ENCODE data around the gene FBH1.

The FBH1 gene

DNA sequence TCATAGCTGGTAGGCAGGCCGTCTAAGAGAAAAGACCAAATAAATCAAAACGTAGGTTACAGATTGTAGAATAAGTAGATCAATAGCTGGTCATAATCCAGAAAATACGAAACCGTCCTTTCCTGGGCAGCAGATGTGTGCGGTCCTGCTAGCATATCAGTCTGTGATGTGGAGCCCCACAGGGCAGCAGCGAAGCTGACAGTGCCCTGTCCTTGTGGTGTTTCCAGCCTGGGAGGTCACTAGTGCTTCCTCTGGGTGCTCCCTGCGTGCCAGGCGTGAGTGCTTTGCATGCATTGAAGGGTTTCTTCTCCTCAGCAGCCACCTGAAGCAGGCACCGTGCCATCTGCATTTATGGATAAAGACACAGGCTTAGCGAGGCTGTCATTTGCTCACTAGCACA lies 45.6 kb downstream of the FBH1 start:
- DNase-seq (ENCODE audit: low spot score), result no peak
- TF ChIP-seq, protein P1, sequence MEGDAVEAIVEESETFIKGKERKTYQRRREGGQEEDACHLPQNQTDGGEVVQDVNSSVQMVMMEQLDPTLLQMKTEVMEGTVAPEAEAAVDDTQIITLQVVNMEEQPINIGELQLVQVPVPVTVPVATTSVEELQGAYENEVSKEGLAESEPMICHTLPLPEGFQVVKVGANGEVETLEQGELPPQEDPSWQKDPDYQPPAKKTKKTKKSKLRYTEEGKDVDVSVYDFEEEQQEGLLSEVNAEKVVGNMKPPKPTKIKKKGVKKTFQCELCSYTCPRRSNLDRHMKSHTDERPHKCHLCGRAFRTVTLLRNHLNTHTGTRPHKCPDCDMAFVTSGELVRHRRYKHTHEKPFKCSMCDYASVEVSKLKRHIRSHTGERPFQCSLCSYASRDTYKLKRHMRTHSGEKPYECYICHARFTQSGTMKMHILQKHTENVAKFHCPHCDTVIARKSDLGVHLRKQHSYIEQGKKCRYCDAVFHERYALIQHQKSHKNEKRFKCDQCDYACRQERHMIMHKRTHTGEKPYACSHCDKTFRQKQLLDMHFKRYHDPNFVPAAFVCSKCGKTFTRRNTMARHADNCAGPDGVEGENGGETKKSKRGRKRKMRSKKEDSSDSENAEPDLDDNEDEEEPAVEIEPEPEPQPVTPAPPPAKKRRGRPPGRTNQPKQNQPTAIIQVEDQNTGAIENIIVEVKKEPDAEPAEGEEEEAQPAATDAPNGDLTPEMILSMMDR (IDR thresholded peaks at IDR 0.05; ENCODE audit: extremely low read depth, missing control alignments), result no peak

DNA sequence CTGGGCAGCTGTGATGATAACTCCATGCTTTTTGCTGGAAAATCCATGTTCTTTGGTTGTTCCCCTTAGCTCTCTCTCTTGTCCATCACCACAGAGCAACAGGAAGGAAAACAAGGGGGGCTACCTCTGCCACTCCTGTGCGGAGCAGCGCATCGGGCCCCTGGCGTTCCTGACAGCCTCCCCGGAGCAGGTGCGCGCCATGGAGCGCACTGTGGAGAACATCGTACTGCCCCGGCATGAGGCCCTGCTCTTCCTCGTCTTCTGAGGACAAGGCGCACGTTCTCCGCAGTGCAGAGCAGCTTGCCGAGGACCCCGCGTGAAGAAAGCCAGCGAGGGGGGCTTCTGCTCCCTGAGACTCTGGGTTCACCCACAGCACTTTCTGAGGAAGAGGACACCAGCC lies 47.0 kb downstream of the FBH1 start:
- TF ChIP-seq, protein P1 (IDR thresholded peaks at IDR 0.05; ENCODE audit: extremely low read depth, missing control alignments), result no peak
- no peak for DNase-seq (ENCODE audit: low spot score)

DNA sequence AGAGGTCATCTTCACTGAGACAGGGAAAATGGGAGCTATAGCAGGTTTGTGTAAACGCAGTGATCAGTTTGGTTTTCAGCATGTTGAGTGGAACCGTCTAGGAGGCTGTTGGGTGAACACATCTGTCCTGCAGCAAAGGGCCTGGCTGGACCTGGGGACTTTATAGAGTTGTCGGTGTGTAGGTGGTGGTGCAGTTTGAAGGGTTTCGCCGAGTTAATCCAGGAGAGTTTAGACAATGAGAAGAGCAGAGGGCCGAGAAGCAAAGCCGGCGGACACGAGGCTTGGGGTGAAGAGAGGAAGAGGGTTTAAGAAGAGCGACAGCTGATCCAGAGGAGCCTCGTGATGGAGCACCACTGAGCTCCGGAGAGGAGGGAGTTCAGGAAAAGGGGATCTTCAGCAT lies 48.2 kb downstream of the FBH1 start:
- DNase-seq (ENCODE audit: low spot score), result no peak
- TF ChIP-seq, protein P1 (IDR thresholded peaks at IDR 0.05; ENCODE audit: extremely low read depth, missing control alignments), result no peak

DNA sequence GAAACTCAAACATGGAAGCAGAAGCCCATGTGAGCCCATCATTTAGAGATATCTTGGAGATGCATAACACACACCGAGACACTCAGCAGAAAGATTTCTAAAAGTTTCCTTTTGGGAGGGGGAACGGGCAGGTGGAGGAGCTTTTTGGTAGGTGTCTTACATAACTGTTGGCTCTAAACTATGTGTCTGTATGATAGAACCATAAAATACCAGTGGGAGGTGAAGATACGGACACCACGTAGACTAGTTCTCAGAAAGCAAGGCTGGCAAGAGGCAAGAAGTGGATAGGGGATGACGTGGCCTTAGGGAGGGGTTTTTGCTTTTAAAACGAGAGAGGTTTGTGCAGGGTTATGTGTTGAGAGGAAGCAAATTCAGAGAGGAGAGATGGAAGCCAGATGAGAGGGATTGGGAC lies 50.8 kb downstream of the FBH1 start:
- no peak for DNase-seq (ENCODE audit: low spot score)
- TF ChIP-seq, protein P1 (IDR thresholded peaks at IDR 0.05; ENCODE audit: extremely low read depth, missing control alignments), result no peak

DNA sequence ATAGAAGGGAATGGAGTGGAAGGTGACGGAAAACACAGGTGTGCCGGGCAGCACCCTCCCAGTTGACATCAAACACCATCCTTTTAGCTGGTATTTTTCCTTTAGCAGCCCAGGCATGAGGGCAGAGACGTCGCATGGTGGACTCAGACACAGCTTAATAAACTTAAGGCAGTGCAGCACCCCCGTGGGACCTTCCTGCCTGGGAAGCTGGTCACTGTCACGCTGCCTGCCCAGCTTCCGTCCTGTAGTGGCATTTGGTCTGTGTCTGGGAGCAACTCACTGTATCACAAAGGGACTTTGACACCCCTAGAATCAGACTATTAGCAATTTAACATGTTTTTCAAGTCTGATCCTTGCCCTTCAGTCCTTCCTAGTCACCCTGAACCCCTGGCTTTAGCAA lies 51.5 kb downstream of the FBH1 start:
- no peak for DNase-seq (ENCODE audit: low spot score)
- TF ChIP-seq, protein P1 (IDR thresholded peaks at IDR 0.05; ENCODE audit: extremely low read depth, missing control alignments), result no peak

DNA sequence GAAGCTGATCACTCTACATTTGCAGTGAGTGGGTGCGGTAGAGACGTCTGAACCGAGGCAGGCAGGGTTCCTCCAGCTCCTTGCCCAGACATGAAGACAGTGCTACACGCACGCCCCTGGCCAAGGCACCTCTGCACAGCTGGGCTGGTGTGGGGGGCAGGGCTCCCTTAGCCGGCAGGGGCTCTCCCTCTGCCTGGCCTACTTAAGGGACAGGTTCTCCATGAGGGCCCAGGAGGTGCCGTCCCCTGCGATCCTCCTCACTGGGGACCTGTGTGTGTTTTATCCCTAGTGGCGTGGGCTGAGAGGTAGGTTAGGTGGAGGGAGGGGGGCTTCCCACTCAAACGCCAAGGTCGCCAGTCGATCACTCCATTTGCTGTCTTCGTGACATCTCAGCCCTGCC lies 52.0 kb downstream of the FBH1 start:
- TF ChIP-seq, protein P1 (IDR thresholded peaks at IDR 0.05; ENCODE audit: extremely low read depth, missing control alignments), result no peak
- no peak for DNase-seq (ENCODE audit: low spot score)

DNA sequence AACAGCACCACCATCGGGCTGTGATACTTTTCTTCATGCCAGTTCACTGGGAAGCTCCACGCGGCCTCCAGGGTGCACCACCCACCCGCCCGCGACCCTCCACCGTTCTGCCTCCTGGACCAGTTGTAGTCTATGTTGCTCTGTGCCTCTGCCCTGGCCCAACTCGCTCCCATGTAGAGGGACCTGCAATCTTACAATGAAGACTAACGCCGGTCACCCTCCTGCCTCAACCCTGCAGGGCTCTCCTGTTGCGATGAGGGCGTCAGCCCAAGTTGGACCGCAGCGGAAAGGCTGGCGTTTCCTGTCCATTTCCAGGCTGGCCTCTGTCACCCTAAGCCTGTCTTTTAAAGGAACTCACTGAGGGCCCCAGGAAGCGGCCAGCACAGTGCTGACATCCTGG lies 52.4 kb downstream of the FBH1 start:
- no peak for DNase-seq (ENCODE audit: low spot score)
- TF ChIP-seq, protein P1 (IDR thresholded peaks at IDR 0.05; ENCODE audit: extremely low read depth, missing control alignments), result no peak

Data from GM20000 (cell line).